Neural cell (in vitro differentiated cells): ENCODE data around the gene ANTXR1.

Source experiments
- EP300 ChIP-seq: fragments of 450-650 bp; conservative IDR thresholded peaks from 2 replicates; pipeline ENCODE4 v1.6.1; 2014; ENCODE audit warnings: antibody characterized with exemption, mild to moderate bottlenecking, moderate library complexity; ENCODE audit not compliant: poor library complexity, severe bottlenecking
- EZH2 ChIP-seq: fragments of 200-600, 300-800 bp; shearing (Covaris generic), sonication (generic); IDR thresholded peaks from 2 replicates; pipeline ENCODE4 v1.6.1; 2014; ENCODE audit warnings: antibody characterized with exemption, low read length, borderline replicate concordance, mild to moderate bottlenecking; ENCODE audit not compliant: insufficient read depth, poor library complexity, severe bottlenecking
- POLR2AphosphoS5 ChIP-seq: IDR thresholded peaks from 2 replicates; pipeline ENCODE4 v1.6.1; 2012
- RAD21 ChIP-seq: fragments of 450-650 bp; conservative IDR thresholded peaks from 2 replicates; pipeline ENCODE4 v1.6.1; 2014; ENCODE audit warnings: antibody characterized with exemption, mild to moderate bottlenecking, moderate library complexity
- SMC3 ChIP-seq: fragments of 450-650 bp; conservative IDR thresholded peaks from 2 replicates; pipeline ENCODE4 v1.6.1; 2014; ENCODE audit warnings: antibody characterized with exemption, mild to moderate bottlenecking, moderate library complexity; ENCODE audit not compliant: poor library complexity
- TAF1 ChIP-seq: IDR thresholded peaks from 2 replicates; pipeline ENCODE4 v1.6.1; 2012; ENCODE audit warnings: low read depth
- TF ChIP-seq, protein P1 (sequence below): fragments of 450-650 bp; IDR thresholded peaks from 2 replicates; pipeline ENCODE4 v1.5.1; 2014; ENCODE audit warnings: antibody characterized with exemption, mild to moderate bottlenecking, moderate library complexity; ENCODE audit not compliant: poor library complexity, severe bottlenecking
- TF ChIP-seq, protein P2 (sequence below): IDR thresholded peaks from 2 replicates; pipeline ENCODE4 v1.6.1; 2012; ENCODE audit warnings: borderline replicate concordance

DNA sequence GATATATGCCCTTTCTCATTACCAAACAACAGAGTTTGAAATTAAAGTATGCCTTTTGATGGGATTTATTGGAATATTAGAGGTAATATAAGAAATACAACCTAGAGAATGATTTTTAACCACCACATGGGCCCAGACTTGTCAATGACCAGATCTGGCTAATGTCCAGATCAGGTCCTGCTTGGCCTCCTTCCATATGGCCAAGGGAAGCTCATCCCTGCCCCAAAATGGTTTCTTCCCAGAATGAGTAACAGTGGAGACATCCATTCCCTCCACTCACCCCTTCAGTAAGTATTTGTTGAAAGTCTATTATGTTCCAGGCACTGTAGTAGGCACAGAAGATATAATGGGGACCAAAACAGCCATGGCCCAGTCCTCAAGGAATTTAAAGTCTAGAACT lies 54.9 kb downstream of the ANTXR1 start:
- TF ChIP-seq, protein P1, sequence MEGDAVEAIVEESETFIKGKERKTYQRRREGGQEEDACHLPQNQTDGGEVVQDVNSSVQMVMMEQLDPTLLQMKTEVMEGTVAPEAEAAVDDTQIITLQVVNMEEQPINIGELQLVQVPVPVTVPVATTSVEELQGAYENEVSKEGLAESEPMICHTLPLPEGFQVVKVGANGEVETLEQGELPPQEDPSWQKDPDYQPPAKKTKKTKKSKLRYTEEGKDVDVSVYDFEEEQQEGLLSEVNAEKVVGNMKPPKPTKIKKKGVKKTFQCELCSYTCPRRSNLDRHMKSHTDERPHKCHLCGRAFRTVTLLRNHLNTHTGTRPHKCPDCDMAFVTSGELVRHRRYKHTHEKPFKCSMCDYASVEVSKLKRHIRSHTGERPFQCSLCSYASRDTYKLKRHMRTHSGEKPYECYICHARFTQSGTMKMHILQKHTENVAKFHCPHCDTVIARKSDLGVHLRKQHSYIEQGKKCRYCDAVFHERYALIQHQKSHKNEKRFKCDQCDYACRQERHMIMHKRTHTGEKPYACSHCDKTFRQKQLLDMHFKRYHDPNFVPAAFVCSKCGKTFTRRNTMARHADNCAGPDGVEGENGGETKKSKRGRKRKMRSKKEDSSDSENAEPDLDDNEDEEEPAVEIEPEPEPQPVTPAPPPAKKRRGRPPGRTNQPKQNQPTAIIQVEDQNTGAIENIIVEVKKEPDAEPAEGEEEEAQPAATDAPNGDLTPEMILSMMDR, result no peak
- TF ChIP-seq EP300 (no peak), EZH2 (no peak), POLR2AphosphoS5 (no peak), SMC3 (no peak), TAF1 (no peak), RAD21 (no peak)
- TF ChIP-seq, protein P2, sequence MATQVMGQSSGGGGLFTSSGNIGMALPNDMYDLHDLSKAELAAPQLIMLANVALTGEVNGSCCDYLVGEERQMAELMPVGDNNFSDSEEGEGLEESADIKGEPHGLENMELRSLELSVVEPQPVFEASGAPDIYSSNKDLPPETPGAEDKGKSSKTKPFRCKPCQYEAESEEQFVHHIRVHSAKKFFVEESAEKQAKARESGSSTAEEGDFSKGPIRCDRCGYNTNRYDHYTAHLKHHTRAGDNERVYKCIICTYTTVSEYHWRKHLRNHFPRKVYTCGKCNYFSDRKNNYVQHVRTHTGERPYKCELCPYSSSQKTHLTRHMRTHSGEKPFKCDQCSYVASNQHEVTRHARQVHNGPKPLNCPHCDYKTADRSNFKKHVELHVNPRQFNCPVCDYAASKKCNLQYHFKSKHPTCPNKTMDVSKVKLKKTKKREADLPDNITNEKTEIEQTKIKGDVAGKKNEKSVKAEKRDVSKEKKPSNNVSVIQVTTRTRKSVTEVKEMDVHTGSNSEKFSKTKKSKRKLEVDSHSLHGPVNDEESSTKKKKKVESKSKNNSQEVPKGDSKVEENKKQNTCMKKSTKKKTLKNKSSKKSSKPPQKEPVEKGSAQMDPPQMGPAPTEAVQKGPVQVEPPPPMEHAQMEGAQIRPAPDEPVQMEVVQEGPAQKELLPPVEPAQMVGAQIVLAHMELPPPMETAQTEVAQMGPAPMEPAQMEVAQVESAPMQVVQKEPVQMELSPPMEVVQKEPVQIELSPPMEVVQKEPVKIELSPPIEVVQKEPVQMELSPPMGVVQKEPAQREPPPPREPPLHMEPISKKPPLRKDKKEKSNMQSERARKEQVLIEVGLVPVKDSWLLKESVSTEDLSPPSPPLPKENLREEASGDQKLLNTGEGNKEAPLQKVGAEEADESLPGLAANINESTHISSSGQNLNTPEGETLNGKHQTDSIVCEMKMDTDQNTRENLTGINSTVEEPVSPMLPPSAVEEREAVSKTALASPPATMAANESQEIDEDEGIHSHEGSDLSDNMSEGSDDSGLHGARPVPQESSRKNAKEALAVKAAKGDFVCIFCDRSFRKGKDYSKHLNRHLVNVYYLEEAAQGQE, result no peak
